K562 (cell line): Measurements from ENCODE around the gene SZT2. TPM values are rescaled to one million over a fixed set of nuclear protein-coding genes. Genes with fewer than 3 reads are reported as not detected.

Experiments
- CEBPG ChIP-seq, 3 experiments: fragments of 200-800 bp in 1 of 3; sonication (Bioruptor generic) in 1 of 3; sonication (generic) in 1 of 3; formaldehyde crosslinking in 1 of 3; IDR thresholded peaks in 2 of 3; conservative IDR thresholded peaks in 1 of 3; 2 replicates each; pipeline versions ENCODE4 v1.6.1 to v1.8.0; 2016 to 2022; ENCODE audit warnings: missing compliant biosample characterization in 2 of 3, missing genetic modification characterization in 2 of 3, mild to moderate bottlenecking in 1 of 3, missing genetic modification reagents in 1 of 3
- FOXM1 ChIP-seq, 2 experiments: fragments of 450-650 bp in 1 of 2; sonication (generic) in 1 of 2; formaldehyde crosslinking in 1 of 2; IDR thresholded peaks; 2 replicates each; pipeline versions ENCODE4 v1.6.1 to v1.9.0; 2017 to 2022; ENCODE audit warnings: low read depth in 2 of 2, mild to moderate bottlenecking in 2 of 2, missing genetic modification reagents in 1 of 2, moderate library complexity in 1 of 2
- GABPA ChIP-seq: fragments of 200-800 bp; sonication (Bioruptor generic); conservative IDR thresholded peaks from 2 replicates; pipeline ENCODE4 v1.6.1; 2016; ENCODE audit warnings: low read depth, missing genetic modification characterization, missing compliant biosample characterization
- HMG20A ChIP-seq: fragments of 450-650 bp; formaldehyde crosslinking; conservative IDR thresholded peaks from 2 replicates; pipeline ENCODE4 v1.4.0; 2020; ENCODE audit warnings: mild to moderate bottlenecking, mixed read lengths
- MAZ ChIP-seq, 2 experiments: fragments of 450-650 bp in 1 of 2; sonication (generic) in 1 of 2; formaldehyde crosslinking; IDR thresholded peaks in 1 of 2; conservative IDR thresholded peaks in 1 of 2; 2 replicates each; pipeline versions ENCODE4 v1.4.0 to v1.5.0; 2020; ENCODE audit warnings: mild to moderate bottlenecking in 1 of 2, missing genetic modification reagents in 1 of 2
- SRSF1 ChIP-seq: fragments of 200-400 bp; formaldehyde crosslinking; IDR thresholded peaks from 2 replicates; pipeline ENCODE4 v1.6.1; 2017; ENCODE audit warnings: mild to moderate bottlenecking, low read depth, low read length, moderate library complexity
- ZEB2 ChIP-seq: fragments of 450-650 bp; IDR thresholded peaks from 2 replicates; pipeline ENCODE4 v1.6.1; 2016
- ZNF184 ChIP-seq: sonication (generic); formaldehyde crosslinking; IDR thresholded peaks from 2 replicates; pipeline ENCODE4 v1.5.0; 2020; ENCODE audit warnings: missing genetic modification reagents
- ZNF696 ChIP-seq: fragments of 250-450 bp; sonication (Bioruptor Pico); conservative IDR thresholded peaks from 2 replicates; pipeline ENCODE4 v1.4.0; 2020; ENCODE audit warnings: mild to moderate bottlenecking, moderate library complexity
- polyA plus RNA-seq, 8 experiments: library from polyadenylated mRNA; depleted of rRNA in 4 of 8; stranded (reverse) in 5 of 8; unstranded in 3 of 8; fragments of >200 nt; fragmentation: Nextera tagmentation in 2 of 8; fragmentation: Illumina TruSeq in 1 of 8; extraction: Ambion mirVana in 2 of 8; extraction: Trizol in 1 of 8; gene quantifications; 2 replicates each; pipeline versions ENCODE4 v1.2.1 to v1.2.3, GENCODE V29; 2011 to 2014; ENCODE audit warnings: inconsistent platforms in 1 of 8, missing spikeins in 1 of 8
- total RNA-seq, 7 experiments: library from RNA; depleted of rRNA in 6 of 7; stranded (reverse); fragments of >200 nt in 6 of 7; fragmentation: Illumina TruSeq in 2 of 7; extraction: Trizol in 2 of 7; gene quantifications; 2 replicates each; pipeline versions ENCODE4 v1.2.1 to v1.2.3, GENCODE V29; 2011 to 2021; ENCODE audit warnings: low replicate concordance in 1 of 7
- TF ChIP-seq, protein P1 (sequence below), 2 experiments: IDR thresholded peaks in 1 of 2; conservative IDR thresholded peaks in 1 of 2; 2 replicates each; pipeline ENCODE4 v1.6.1; 2016; ENCODE audit warnings: low read depth in 2 of 2, mild to moderate bottlenecking in 1 of 2, missing compliant biosample characterization in 1 of 2, missing genetic modification characterization in 1 of 2, moderate library complexity in 1 of 2
- TF ChIP-seq, protein P2 (sequence below): IDR thresholded peaks from 2 replicates; pipeline ENCODE4 v1.6.1; 2014; ENCODE audit warnings: antibody characterized with exemption
- TF ChIP-seq, protein P3 (sequence below): sonication (generic); formaldehyde crosslinking; IDR thresholded peaks from 2 replicates; pipeline ENCODE4 v1.8.0; 2022; ENCODE audit warnings: missing genetic modification reagents, mild to moderate bottlenecking, moderate library complexity, borderline replicate concordance
- TF ChIP-seq, protein P4 (sequence below): sonication (generic); formaldehyde crosslinking; IDR thresholded peaks from 2 replicates; pipeline ENCODE4 v1.8.1; 2023; ENCODE audit warnings: missing genetic modification reagents, mild to moderate bottlenecking, borderline replicate concordance

SZT2 gene
- total and polyA plus RNA-seq, 9 of the 15 experiments (the other 6 are each of a cell fraction or from before 2014, with no cell fraction given): 0.88 to 31.0 (median 12.8) TPM

DNA sequence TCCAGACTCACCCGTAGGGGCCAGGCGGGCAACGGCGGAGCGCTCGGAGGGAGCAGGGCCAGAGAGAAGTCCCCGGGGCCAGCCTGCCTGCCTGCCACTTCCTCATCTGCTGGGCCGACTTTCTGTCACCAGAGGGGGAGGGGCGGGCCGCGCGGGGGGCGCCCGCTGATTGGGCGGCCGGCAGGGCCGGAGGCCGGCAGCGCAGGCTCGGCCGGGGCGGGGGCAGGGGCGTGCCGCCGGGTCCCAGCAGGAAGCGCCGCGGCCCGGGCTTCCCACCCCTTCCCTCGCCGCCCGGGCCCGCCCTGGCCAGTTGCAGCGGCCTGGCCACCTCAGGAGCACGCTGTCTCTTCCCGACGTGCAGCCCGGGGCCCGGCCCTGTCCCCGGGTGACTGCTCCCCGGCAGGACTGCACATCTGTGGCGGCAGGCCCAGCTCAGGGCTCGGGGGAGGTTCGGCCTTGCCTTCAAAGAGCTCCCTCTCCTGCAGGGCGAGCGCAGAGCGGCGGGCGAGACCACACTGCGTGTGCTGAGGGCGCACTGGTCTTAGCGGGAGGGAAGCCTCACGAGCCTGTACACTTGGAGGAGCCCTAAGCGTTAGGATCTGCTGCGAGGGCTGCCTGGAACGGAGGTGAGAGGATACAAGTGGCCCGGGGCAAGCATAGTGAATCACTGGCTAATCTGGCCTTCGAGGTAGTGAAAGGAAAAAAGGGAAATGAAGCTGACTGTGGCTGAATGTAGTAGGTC lies 21.6 kb upstream of the SZT2 start, which contains the start of gene ELOVL1 (continued):
- no peak for TF ChIP-seq SRSF1
- TF ChIP-seq, protein P1, sequence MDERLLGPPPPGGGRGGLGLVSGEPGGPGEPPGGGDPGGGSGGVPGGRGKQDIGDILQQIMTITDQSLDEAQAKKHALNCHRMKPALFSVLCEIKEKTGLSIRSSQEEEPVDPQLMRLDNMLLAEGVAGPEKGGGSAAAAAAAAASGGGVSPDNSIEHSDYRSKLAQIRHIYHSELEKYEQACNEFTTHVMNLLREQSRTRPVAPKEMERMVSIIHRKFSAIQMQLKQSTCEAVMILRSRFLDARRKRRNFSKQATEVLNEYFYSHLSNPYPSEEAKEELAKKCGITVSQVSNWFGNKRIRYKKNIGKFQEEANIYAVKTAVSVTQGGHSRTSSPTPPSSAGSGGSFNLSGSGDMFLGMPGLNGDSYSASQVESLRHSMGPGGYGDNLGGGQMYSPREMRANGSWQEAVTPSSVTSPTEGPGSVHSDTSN (CRISPR knock-in tag; IDR thresholded peaks at IDR 0.05; ENCODE audit: low read depth): no peak
- TF ChIP-seq, protein P1 (tag; conservative IDR thresholded peaks at IDR 0.05; ENCODE audit: low read depth): no peak
- TF ChIP-seq FOXM1 (IDR thresholded peaks at IDR 0.05; ENCODE audit: low read depth): no peak
- no peak for TF ChIP-seq FOXM1 (CRISPR knock-in tag; IDR thresholded peaks at IDR 0.05; ENCODE audit: low read depth)
- TF ChIP-seq MAZ (CRISPR knock-in tag; conservative IDR thresholded peaks at IDR 0.05 in 1 of 2, IDR thresholded peaks at IDR 0.05 in 1 of 2): peak; percentile 78 to 93
- no peak for TF ChIP-seq HMG20A
- TF ChIP-seq CEBPG (CRISPR knock-in tag; IDR thresholded peaks at IDR 0.05): 0 out of 2 replicates have a peak, but pooled peaks have one; percentile 8
- TF ChIP-seq CEBPG (tag; conservative IDR thresholded peaks at IDR 0.05 in 1 of 2, IDR thresholded peaks at IDR 0.05 in 1 of 2): no peak
- TF ChIP-seq, protein P2, sequence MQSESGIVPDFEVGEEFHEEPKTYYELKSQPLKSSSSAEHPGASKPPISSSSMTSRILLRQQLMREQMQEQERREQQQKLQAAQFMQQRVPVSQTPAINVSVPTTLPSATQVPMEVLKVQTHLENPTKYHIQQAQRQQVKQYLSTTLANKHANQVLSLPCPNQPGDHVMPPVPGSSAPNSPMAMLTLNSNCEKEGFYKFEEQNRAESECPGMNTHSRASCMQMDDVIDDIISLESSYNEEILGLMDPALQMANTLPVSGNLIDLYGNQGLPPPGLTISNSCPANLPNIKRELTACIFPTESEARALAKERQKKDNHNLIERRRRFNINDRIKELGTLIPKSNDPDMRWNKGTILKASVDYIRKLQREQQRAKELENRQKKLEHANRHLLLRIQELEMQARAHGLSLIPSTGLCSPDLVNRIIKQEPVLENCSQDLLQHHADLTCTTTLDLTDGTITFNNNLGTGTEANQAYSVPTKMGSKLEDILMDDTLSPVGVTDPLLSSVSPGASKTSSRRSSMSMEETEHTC: no peak
- 0 out of 2 replicates have a peak, but pooled peaks have one; percentile 35 for TF ChIP-seq ZEB2
- TF ChIP-seq, protein P3, sequence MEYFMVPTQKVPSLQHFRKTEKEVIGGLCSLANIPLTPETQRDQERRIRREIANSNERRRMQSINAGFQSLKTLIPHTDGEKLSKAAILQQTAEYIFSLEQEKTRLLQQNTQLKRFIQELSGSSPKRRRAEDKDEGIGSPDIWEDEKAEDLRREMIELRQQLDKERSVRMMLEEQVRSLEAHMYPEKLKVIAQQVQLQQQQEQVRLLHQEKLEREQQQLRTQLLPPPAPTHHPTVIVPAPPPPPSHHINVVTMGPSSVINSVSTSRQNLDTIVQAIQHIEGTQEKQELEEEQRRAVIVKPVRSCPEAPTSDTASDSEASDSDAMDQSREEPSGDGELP (CRISPR knock-in tag): peak; percentile 87
- TF ChIP-seq ZNF696 (CRISPR knock-in tag): no peak
- TF ChIP-seq ZNF184: no peak
- peak; percentile 78 for TF ChIP-seq GABPA (tag)
- TF ChIP-seq, protein P4, sequence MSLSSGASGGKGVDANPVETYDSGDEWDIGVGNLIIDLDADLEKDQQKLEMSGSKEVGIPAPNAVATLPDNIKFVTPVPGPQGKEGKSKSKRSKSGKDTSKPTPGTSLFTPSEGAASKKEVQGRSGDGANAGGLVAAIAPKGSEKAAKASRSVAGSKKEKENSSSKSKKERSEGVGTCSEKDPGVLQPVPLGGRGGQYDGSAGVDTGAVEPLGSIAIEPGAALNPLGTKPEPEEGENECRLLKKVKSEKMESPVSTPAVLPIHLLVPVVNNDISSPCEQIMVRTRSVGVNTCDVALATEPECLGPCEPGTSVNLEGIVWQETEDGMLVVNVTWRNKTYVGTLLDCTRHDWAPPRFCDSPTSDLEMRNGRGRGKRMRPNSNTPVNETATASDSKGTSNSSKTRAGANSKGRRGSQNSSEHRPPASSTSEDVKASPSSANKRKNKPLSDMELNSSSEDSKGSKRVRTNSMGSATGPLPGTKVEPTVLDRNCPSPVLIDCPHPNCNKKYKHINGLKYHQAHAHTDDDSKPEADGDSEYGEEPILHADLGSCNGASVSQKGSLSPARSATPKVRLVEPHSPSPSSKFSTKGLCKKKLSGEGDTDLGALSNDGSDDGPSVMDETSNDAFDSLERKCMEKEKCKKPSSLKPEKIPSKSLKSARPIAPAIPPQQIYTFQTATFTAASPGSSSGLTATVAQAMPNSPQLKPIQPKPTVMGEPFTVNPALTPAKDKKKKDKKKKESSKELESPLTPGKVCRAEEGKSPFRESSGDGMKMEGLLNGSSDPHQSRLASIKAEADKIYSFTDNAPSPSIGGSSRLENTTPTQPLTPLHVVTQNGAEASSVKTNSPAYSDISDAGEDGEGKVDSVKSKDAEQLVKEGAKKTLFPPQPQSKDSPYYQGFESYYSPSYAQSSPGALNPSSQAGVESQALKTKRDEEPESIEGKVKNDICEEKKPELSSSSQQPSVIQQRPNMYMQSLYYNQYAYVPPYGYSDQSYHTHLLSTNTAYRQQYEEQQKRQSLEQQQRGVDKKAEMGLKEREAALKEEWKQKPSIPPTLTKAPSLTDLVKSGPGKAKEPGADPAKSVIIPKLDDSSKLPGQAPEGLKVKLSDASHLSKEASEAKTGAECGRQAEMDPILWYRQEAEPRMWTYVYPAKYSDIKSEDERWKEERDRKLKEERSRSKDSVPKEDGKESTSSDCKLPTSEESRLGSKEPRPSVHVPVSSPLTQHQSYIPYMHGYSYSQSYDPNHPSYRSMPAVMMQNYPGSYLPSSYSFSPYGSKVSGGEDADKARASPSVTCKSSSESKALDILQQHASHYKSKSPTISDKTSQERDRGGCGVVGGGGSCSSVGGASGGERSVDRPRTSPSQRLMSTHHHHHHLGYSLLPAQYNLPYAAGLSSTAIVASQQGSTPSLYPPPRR (CRISPR knock-in tag): peak; percentile 77
